C4-2B (cell line): ENCODE data around the gene RAVER2.

Source experiments
- ZFX ChIP-seq: fragments of 450-650 bp; IDR thresholded peaks from 2 replicates; pipeline ENCODE4 v1.6.1; 2017
- TF ChIP-seq, protein P1 (sequence below): fragments of 450-650 bp; conservative IDR thresholded peaks from 2 replicates; pipeline ENCODE4 v1.5.1; 2017; ENCODE audit warnings: mild to moderate bottlenecking

DNA sequence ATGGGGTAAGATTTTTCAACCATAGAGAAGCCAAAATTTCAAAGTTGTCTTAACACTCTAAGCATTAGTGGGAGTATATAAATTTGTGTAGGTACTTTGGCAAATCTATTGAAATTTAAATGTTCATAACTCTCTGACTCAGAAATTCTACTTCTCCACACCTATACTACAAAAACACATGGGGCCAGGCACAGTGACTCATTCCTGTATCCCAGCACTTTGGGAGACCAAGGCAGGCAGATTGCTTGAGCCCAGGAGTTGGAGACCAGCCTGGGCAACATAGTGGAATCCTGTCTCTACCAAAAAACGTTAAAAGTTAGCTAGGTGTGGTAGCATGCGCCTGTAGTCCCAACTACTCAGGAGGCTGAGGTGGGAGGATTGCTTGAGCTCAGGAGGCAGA is 41.3 kb upstream of the RAVER2 start:
- TF ChIP-seq, protein P1, sequence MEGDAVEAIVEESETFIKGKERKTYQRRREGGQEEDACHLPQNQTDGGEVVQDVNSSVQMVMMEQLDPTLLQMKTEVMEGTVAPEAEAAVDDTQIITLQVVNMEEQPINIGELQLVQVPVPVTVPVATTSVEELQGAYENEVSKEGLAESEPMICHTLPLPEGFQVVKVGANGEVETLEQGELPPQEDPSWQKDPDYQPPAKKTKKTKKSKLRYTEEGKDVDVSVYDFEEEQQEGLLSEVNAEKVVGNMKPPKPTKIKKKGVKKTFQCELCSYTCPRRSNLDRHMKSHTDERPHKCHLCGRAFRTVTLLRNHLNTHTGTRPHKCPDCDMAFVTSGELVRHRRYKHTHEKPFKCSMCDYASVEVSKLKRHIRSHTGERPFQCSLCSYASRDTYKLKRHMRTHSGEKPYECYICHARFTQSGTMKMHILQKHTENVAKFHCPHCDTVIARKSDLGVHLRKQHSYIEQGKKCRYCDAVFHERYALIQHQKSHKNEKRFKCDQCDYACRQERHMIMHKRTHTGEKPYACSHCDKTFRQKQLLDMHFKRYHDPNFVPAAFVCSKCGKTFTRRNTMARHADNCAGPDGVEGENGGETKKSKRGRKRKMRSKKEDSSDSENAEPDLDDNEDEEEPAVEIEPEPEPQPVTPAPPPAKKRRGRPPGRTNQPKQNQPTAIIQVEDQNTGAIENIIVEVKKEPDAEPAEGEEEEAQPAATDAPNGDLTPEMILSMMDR: no peak
- TF ChIP-seq ZFX: no peak
